DMS153 treated with DMSO at 0.1 percent for 48 hours (cell line): ENCODE results near the gene CCNA1.

ENCODE experiments used
- DNase-seq: peaks from one replicate; lab custom pipeline; 2025; ENCODE audit not compliant: unreplicated experiment; lab: John Stamatoyannopoulos, UW

Gene CCNA1

GRCh38 chr13:36432106-36432544, at the start of gene CCNA1:
TSS of gene CCNA1 (plus strand) at chr13:36432495. CDS start at chr13:36433057, 562 bp downstream.
- peak; percentile 27 for DNase-seq

GRCh38 chr13:36385489-36385888, 46.8 kb upstream of the CCNA1 start:
- DNase-seq = no peak

DNA sequence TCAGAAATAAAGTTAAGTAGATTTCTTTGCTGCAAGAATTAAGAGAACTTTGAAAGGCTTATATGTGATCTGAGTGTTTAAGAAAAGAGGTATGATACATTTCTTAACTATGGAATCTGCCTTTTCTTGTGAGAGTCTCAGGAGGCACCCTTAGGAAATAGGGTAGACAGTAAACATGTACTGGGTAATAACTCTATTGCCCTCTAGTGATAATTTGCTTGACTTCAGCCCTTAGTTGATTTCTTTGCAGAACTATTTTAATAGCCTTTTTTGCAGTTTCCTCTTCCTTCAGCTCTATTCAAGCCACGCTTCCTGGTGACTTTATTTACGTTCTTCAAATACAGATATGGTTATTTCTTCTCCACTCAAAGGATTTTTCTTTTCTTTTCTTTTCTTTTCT, 37.0 kb upstream of the CCNA1 start:
- DNase-seq = no peak

GRCh38 chr13:36405151-36405550, 27.1 kb upstream of the CCNA1 start:
- DNase-seq = no peak

DNA sequence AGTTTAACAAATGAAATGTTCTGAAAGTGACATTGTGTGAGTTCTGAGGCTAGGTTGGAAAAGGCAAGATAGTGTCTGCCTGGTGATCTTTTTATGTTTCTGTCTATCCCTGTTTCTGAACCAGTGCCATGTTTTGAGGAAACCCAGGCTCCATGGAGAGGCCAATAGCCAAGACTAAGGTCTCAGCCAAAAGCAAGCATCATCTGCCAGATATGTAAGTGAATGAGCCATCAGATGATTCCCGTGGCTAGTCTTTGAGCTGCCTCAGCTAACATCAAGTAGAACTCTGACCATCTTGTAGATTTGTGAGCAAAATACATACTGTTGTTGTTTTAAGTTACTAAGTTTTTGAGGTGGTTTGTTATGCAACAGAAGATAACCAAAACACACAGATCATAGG, 19.6 kb upstream of the CCNA1 start:
- DNase-seq = no peak

GRCh38 chr13:36413161-36413560, 19.1 kb upstream of the CCNA1 start:
- no peak for DNase-seq

GRCh38 chr13:36414461-36414860, 17.8 kb upstream of the CCNA1 start:
- DNase-seq = no peak

GRCh38 chr13:36417331-36417730, 15.0 kb upstream of the CCNA1 start:
- DNase-seq = no peak

DNA sequence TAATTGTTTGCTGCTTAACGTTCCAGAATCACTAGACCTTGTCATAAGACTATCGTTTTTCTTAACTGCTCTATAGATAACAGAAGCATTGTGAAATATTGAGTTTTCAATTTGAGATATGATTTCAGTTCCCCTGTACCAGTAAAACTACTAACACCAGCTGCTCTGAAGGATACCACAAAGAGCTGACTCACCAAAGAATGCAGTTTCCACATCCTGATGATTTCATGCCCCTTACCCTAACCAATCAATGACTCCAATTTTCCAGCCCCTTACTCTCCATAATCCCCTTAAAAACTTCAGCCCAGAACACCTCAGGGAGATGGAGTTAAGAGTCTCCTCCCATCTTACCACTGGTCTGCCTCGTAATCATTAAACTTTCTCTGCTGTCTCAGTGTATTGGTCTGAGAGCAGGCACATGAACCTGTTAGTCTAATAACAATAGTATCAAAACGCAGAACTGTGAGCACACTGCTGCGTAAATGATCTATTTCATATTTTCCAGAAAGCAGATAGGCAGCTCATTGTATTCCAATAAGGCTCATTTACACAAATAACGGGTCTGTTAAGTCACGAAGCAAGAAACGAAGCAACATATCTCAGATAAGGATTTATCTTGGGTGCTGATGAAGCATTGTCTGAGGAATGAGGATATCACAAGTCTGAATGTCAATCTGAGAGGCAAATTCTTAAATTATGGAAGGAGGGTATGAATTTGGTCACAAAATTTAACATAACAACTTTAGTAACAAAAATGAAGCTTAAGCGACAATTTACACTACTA, 14.1 kb upstream of the CCNA1 start:
- no peak for DNase-seq

GRCh38 chr13:36420437-36420891, 11.8 kb upstream of the CCNA1 start:
- peak; percentile 60 for DNase-seq

- DNase-seq = no peak
Observed at GRCh38 chr13:36421447-36421846, 10.8 kb upstream of the CCNA1 start.

- no peak for DNase-seq
Observed at GRCh38 chr13:36428086-36428485, 4.2 kb upstream of the CCNA1 start.

DNA sequence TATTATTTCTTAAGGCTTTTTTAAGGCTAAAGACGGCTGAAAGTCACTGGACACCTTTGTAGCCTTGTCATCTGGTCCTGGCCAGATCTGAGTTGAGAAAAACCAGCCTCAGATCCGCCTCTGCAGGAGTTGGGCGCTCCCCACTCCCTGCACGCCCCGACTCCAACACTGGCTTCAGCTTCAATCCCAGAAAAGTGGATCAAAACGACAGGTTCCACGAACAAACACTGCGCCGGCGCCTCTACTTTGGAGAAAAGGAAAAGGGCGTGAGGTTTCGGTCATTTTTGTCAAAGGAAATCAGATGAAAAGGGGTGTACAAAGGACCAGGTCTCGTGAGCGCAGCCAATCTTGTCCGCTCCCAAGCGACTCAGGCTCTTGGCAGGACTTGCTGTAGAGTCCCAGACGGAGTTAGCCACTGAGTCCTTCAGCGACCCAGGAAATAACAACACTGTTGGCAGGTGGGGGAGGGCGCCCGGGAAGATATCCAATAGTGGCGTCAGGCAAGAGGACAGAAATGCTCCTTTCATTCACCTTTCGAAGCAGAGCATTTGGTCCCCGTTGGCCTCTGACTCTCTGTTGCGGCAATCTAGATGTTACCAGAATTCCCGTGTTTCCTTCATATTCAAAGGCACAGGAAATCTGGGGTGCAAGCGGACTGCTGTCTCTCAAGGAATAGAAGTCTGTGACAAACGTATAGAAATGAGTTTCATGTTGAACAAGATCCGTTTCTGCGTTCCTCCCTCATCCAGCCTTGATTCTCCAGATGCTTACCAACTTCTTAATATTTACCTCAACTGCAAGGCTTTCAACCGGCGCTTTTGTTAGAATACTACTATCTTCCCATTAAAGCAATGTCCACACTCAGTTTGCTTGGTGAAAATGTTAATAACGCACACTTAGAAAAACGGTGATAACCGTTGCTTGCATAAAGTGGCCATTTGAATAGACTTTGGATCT, 1.8 kb upstream of the CCNA1 start:
- DNase-seq = no peak

DNA sequence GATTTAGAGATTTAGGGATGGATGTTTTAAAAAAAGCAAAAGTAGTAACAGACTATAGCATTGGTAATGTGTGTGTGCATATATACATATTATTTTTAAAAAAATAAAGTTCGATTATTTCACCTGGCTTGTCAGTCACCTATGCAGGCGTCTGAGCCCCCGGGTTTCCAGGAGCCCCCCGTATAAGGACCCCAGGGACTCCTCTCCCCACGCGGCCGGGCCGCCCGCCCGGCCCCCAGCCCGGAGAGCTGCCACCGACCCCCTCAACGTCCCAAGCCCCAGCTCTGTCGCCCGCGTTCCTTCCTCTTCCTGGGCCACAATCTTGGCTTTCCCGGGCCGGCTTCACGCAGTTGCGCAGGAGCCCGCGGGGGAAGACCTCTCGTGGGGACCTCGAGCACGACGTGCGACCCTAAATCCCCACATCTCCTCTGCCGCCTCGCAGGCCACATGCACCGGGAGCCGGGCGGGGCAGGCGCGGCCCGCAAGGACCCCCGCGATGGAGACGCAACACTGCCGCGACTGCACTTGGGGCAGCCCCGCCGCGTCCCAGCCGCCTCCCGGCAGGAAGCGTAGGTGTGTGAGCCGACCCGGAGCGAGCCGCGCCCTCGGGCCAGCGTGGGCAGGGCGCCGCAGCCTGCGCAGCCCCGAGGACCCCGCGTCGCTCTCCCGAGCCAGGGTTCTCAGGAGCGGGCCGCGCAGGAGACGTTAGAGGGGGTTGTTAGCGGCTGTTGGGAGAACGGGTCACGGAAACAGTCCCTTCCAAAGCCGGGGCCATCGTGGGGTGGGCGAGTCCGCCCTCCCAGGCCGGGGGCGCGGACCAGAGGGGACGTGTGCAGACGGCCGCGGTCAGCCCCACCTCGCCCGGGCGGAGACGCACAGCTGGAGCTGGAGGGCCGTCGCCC, 840 bp upstream of the CCNA1 start:
- no peak for DNase-seq

DNA sequence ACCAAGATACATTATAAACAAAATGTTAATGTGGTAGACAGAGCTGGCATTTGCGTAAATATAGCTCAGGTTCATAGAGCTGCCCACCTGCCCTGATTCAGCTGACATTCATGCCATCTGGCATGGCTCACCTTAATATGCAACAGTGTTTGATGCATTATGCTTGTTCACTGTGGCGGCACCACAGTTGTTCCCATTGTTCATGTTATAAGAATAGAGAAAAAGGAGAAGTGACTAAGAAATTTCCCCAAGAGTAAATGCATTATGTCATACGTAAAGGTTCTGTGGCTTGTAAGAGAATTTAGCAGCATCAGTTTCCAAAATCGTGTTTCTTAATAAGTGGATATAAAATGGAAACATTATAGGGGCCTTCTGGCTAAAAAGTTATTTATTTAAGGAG, 4.5 kb downstream of the CCNA1 start:
- DNase-seq = no peak

GRCh38 chr13:36438594-36439483, 6.5 kb downstream of the CCNA1 start:
- DNase-seq = no peak

DNA sequence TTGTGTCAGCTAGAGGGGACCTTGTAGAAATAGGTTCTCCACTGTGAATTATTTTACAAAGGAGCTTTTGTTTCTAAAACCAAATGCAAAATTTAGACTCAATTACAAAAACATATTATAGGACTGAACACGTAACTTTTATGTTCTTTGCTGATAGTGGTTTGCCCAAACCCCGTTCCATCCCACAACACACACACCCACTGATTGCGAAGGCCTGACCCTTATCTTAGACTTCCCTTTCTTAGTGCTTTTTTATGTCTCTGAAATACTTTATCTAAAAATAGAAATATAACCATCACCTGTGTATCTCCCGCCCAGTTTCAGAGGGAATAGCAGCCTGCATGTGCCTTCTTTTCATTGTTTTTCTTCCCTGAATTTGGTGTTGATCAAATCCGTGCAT, 13.0 kb downstream of the CCNA1 start:
- no peak for DNase-seq

- DNase-seq = no peak
Observed at GRCh38 chr13:36445891-36446351, 13.6 kb downstream of the CCNA1 start.

- no peak for DNase-seq
Observed at GRCh38 chr13:36447501-36447900, 15.2 kb downstream of the CCNA1 start.

GRCh38 chr13:36450534-36450933, 18.2 kb downstream of the CCNA1 start:
- DNase-seq = no peak
